ENCODE measurements around the gene FBXW7.

The FBXW7 gene

GRCh38 chr4:152369902-152370295 lies 166.0 kb downstream of the FBXW7 start:
- peak; percentile 8 for DNase-seq (ENCODE audit: low spot score)

- no peak for DNase-seq (ENCODE audit: low spot score)
These were observed 166.5 kb downstream of the FBXW7 start for GRCh38 chr4:152369203-152369901.

GRCh38 chr4:152368001-152368400 lies 167.9 kb downstream of the FBXW7 start:
- DNase-seq (ENCODE audit: low spot score), result no peak

GRCh38 chr4:152364883-152365282 lies 171.0 kb downstream of the FBXW7 start:
- no peak for DNase-seq (ENCODE audit: low spot score)

GRCh38 chr4:152364383-152364782 lies 171.5 kb downstream of the FBXW7 start:
- DNase-seq (ENCODE audit: low spot score), result no peak

GRCh38 chr4:152363904-152364303 lies 172.0 kb downstream of the FBXW7 start:
- DNase-seq (ENCODE audit: low spot score), result no peak

GRCh38 chr4:152363086-152363485 lies 172.8 kb downstream of the FBXW7 start:
- DNase-seq (ENCODE audit: low spot score), result peak; percentile 42

- peak; percentile 9 for DNase-seq (ENCODE audit: low spot score)
These were observed 175.9 kb downstream of the FBXW7 start for GRCh38 chr4:152360045-152360410.

GRCh38 chr4:152359208-152360044 lies 176.5 kb downstream of the FBXW7 start:
- no peak for DNase-seq (ENCODE audit: low spot score)

GRCh38 chr4:152357206-152357605 lies 178.7 kb downstream of the FBXW7 start:
- DNase-seq (ENCODE audit: low spot score), result no peak

- DNase-seq (ENCODE audit: low spot score), result peak; percentile 22
These were observed 179.4 kb downstream of the FBXW7 start for GRCh38 chr4:152356428-152357034.

GRCh38 chr4:152352622-152353116 lies 183.2 kb downstream of the FBXW7 start:
- DNase-seq (ENCODE audit: low spot score), result peak; percentile 77

- no peak for DNase-seq (ENCODE audit: low spot score)
These were observed 183.7 kb downstream of the FBXW7 start for GRCh38 chr4:152352215-152352614.

GRCh38 chr4:152351080-152351479 lies 184.8 kb downstream of the FBXW7 start:
- DNase-seq (ENCODE audit: low spot score), result no peak

GRCh38 chr4:152348670-152349069 lies 187.2 kb downstream of the FBXW7 start:
- peak; percentile 12 for DNase-seq (ENCODE audit: low spot score)

GRCh38 chr4:152346979-152347378 lies 188.9 kb downstream of the FBXW7 start:
- DNase-seq (ENCODE audit: low spot score), result no peak

- DNase-seq (ENCODE audit: low spot score), result no peak
These were observed 189.4 kb downstream of the FBXW7 start for GRCh38 chr4:152346526-152346925.

GRCh38 chr4:152344001-152344400 lies 191.9 kb downstream of the FBXW7 start:
- DNase-seq (ENCODE audit: low spot score), result no peak

GRCh38 chr4:152342293-152342692 lies 193.6 kb downstream of the FBXW7 start:
- peak; percentile 24 for DNase-seq (ENCODE audit: low spot score)

- DNase-seq (ENCODE audit: low spot score), result no peak
These were observed 195.1 kb downstream of the FBXW7 start for GRCh38 chr4:152340818-152341217.

- DNase-seq (ENCODE audit: low spot score), result no peak
These were observed 196.3 kb downstream of the FBXW7 start for GRCh38 chr4:152339576-152339975.

- DNase-seq (ENCODE audit: low spot score), result no peak
These were observed 201.0 kb downstream of the FBXW7 start for GRCh38 chr4:152334931-152335330.

- no peak for DNase-seq (ENCODE audit: low spot score)
These were observed 204.8 kb downstream of the FBXW7 start for GRCh38 chr4:152331042-152331441.

All from AG20443 (cell line).